Stimulated activated CD8-positive, alpha-beta memory T cell treated with anti-CD3 and anti-CD28 coated beads, Interleukin-2, amount 100 ng/mL, for 48 hours (primary cell): ENCODE data around the gene USP21.

ENCODE experiments used
- DNase-seq, 2 donors: peaks; one replicate each; pipeline ENCODE4 v3.0.0-alpha.2; 2020; ENCODE audit warnings: low read depth in 2 of 2

Gene USP21

DNA sequence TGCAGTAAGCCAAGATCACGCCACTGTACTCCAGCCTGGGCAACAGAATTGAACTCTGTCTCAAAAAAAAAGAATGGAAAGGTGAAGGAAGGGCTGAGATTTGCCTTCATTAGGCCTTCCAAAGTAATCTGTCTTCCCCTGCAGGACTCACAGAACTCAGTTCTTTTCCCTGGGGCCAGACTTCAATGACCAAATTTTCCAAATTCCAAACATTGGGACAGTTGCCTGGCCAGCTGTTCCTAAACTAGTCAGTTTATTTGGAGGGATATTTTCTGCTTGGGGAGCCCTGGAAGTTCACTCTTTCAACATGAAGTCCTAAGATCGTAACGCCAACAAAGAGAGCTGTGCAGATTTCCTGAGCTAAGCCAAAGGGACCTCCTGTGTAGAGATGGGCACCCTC is 21.4 kb upstream of the USP21 start:
- DNase-seq: no peak

DNA sequence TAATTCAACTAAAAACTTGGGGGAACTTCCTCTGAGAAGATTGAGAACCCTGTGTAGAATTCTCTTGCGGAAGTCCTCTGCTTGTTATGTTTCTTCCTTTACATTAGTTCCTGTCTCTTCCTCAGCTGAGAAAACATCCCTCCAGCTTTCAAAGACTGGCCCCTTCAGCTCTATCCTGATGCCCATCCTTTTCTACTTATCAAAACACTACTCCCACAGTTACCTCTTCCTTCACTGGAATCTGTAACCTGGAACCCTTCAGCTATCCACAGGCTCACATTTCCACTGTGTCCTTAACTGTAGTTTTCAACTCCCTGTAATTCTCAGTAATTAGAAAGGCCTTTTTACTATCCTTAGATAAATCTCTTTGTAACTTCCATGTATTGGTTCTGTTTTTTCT is 20.9 kb upstream of the USP21 start:
- DNase-seq: no peak

DNA sequence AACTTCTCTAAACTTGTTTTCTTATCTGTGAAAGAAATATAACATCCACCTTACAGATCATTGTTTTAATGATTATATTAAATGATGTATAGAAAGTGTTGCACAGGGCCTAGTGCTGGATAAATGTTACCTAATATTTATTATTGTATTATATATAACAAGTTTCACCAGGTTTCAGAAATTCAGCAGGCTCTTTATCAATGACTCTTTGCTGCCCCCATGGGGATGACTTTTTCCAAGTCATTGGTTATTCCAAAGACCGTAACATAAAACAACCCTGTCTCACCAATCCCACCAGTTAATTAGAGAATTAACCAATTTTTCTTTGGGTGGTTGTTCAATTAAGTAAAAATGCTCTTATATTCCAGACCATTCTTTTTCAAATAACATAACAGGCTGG is 19.5 kb upstream of the USP21 start:
- no peak for DNase-seq

DNA sequence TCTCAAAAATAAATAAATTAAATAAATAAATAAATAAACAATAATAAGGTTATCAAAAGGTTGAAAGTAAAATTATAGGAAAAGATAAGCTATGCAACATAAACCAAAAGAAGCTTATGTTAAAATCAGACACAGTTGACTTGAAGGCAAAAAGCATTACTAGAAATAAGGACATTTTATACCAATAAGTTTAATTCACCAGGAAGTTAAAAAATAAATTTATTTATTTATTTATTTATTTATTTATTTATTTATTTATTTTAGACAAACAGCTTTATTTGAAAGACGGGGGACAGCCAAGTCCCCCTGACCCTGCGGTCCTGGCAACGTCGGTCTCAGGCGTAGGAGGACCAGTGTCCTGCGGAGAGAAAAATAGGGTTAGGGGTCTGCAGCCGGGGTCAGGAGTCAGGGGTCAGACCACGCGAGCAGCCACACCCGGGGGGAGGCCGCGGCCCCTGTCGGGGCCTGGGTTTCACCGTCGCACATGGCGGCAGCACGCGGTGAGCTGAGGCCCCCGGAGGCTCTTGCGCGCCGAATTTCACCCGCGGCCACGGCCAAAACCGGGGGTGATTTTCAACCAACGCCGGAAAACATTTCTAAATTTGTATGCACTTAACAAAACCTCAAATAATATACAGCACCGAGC is 18.4 kb upstream of the USP21 start:
- no peak for DNase-seq

DNA sequence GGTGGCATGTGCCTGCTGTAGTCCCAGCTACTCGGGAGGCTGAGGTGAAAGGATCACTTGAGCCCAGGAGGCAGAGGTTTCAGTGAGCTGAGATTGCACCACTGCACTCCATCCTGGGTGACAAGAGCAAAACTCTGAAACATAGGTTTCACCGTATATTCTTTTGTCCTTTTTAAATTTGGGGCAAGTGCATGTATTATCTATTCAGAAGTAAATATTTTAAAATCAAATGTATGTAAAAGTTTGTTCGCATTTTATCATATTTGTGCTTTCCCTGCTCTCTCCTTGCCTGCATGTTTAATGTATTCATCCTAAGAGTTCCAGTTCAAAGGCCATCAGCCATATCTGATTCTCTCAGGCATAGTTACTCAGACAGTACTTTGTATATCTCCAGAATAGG is 13.5 kb upstream of the USP21 start:
- no peak for DNase-seq

DNA sequence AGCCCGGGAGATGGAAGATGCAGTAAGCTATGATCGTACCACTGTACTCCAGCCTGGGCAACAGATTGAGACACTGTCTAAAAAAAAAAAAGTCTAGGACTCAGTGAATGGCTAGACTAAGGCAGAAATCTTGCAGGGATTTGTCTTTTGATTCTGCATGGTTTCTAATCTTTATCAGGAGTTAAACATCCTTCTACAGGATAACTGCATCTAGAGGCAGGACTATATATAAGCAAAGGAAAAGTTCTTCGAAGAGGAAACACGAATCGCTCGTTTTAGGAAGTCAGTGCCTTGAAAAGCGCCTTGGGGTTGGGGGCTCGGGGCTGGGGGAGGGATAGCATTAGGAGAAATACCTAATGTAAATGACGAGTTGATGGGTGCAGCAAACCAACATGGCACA is 6.1 kb upstream of the USP21 start:
- no peak for DNase-seq

DNA sequence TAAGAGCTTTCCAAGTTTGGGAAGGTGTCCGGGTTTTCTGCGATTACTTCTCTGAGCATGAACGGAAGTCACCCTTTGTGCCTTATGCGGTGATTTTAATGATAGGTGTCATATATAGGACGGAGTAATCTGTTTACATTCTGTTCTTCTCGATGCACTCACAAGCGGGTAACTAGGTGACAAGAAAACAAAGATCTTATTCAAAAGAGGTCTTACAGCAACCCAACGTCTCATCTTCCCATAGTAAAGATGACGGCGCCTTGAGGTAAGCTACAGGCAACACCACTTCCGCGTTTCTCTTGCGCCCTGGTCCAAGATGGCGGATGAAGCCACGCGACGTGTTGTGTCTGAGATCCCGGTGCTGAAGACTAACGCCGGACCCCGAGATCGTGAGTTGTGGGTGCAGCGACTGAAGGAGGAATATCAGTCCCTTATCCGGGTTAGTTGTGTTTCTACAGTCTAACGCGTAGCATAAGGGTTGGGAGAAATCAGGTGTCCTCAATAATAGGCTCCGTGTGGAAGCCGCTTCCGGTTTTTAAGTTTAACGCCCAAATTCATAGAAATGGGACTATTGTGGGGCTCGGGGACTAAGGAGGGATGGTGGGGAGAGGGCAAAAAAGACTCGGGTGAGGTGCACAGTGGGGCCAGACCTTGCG is 5.5 kb upstream of the USP21 start, which contains the start of gene UFC1:
Gene UFC1 (plus strand): TSS at position 297 of the 656 bp plus-strand sequence. CDS start 20 bp downstream, at position 317.
- peak; percentile 51 to 58 for DNase-seq

DNA sequence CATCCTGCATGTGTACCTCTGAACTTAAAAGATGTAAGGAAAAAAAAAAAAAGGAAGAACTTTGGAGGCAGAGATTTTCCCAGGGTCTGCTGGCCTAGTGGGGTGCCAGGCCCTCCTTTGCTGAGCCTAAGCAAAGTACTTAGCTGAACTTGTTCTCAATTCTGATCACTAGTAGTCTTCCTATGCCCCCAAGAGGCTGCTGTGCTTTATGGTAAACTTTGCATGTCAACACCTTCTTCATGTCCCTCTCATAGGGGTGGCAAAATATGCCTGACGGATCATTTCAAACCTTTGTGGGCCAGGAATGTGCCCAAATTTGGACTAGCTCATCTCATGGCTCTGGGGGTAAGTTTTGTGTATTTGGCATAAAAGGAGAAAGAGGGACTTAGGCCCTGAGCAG is 1.4 kb upstream of the USP21 start:
- DNase-seq: no peak

DNA sequence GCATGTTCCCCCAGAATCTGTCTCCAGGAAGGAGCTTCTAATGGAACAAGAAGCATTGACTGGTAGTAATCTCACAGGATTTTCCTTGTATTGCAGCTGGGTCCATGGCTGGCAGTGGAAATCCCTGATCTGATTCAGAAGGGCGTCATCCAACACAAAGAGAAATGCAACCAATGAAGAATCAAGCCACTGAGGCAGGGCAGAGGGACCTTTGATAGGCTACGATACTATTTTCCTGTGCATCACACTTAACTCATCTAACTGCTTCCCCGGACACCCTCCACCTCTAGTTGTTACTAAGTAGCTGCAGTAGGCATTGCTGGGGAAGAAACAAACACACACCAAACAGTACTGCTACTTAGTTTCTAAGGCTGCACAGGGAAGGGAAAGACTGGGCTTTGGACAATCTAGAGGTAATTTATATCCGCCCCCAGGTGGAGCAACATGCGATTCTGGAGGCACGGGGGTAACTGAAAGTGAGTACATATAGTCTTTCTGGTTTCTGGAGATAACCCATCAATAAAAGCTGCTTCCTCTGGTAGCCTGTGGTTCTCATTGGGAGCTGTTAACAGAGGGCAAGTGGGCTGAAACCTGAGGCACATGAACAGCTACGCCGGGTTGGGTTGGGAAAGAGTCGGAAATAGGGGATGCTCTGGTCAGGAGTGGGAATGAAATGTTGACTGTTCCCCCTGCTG is 837 bp upstream of the USP21 start:
- DNase-seq: no peak

DNA sequence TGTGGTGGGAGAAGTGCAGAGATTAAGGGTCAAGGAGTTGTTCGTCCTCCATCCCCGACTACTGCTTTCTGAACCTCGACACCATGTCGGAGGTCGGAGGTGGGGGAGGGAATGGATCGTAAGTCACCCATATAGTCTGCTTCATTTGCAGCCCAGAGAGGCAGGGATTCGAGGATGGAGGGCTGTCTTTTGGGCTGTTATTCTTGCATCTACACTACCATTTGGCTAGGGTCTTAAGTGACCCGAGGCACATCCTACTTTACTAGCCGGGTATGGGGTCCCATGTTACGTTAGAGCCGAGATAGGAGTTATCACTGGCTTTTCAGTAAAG is 578 bp downstream of the USP21 start:
- no peak for DNase-seq

DNA sequence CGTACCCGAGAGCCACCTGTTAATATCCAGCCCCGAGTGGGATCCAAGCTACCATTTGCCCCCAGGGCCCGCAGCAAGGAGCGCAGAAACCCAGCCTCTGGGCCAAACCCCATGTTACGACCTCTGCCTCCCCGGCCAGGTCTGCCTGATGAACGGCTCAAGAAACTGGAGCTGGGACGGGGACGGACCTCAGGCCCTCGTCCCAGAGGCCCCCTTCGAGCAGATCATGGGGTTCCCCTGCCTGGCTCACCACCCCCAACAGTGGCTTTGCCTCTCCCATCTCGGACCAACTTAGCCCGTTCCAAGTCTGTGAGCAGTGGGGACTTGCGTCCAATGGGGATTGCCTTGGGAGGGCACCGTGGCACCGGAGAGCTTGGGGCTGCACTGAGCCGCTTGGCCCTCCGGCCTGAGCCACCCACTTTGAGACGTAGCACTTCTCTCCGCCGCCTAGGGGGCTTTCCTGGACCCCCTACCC is 1.4 kb downstream of the USP21 start:
- no peak for DNase-seq

DNA sequence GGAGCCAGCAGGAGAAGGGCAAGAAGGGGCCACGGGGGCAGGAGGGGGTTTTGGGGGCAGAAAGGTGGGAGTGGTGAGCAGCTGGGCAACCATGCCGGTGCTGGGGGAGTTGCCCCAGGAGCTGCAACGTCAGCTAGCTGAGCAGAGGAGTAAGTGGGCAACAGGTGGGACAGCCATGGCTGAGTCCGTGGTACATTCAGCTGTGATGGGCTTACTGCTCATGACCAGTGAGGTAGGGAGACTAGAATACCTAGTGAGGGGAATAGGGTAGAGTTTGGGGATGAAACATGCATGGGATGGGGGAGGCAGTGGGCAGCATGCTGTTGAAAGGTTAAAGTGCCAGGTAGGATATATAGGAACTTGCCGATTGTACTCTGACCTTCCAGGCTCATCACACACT is 2.4 kb downstream of the USP21 start:
- DNase-seq: no peak

DNA sequence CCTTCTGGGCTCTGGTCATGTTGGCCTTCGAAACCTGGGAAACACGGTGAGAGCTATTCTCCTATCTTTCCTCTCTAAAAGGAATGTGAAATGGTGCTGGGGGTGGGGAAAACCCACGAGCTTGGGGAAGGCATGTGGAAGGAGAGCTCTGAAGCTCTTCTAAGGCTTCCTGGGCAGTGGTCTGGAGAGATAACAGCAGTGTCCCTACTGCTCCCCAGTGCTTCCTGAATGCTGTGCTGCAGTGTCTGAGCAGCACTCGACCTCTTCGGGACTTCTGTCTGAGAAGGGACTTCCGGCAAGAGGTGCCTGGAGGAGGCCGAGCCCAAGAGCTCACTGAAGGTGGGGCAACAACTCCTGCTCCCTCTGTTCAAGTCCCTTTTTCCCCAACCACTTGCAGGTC is 2.8 kb downstream of the USP21 start:
- DNase-seq: no peak

DNA sequence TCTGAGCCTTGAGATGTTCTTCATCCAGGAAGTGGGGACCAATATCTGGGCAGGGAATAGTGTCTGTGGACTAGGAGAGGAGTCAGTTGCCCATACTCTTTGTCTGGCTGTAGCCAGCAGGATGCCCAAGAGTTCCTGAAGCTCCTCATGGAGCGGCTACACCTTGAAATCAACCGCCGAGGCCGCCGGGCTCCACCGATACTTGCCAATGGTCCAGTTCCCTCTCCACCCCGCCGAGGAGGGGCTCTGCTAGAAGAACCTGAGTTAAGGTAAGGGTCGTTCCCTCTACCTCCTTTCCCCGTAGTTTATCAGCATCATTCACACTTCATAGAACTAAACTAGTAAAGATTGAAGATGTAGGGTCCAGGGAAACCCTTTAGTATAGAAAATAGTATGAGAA is 3.5 kb downstream of the USP21 start:
- DNase-seq: no peak

DNA sequence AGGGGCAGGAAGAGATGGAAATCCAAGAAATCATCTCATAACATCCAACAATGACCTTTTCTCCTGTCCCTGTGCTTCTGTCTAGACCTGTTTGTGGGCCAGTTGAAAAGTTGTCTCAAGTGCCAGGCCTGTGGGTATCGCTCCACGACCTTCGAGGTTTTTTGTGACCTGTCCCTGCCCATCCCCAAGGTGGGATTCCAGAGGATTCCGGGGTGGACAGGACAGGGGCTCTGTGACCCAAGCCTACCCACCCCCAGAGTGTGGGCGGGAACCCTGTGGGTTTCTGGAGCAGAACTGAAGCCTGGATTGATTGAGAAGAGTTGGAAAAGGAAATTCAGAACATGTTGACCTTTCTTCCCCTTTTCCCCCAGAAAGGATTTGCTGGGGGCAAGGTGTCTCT is 4.5 kb downstream of the USP21 start:
- no peak for DNase-seq

DNA sequence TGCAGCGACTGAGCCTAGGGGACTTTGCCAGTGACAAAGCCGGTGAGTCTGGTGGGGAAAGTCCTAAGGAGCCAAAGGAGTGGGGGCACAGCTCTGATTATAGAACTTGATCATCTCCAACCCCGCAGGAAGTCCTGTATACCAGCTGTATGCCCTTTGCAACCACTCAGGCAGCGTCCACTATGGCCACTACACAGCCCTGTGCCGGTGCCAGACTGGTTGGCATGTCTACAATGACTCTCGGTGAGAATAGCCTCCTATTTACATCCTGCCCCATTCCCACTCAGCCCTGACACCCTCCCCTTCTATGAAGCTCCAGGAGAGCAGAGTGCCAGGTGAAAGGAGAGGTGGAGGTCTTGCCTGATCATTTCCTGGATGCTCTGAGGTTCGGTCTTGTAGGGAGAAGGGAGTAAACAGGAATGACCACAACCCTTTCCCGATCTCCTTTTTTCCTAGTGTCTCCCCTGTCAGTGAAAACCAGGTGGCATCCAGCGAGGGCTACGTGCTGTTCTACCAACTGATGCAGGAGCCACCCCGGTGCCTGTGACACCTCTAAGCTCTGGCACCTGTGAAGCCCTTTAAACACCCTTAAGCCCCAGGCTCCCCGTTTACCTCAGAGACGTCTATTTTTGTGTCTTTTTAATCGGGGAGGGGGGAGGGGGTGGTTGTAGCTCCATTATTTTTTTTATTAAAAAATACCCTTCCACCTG is 5.8 kb downstream of the USP21 start:
- no peak for DNase-seq

DNA sequence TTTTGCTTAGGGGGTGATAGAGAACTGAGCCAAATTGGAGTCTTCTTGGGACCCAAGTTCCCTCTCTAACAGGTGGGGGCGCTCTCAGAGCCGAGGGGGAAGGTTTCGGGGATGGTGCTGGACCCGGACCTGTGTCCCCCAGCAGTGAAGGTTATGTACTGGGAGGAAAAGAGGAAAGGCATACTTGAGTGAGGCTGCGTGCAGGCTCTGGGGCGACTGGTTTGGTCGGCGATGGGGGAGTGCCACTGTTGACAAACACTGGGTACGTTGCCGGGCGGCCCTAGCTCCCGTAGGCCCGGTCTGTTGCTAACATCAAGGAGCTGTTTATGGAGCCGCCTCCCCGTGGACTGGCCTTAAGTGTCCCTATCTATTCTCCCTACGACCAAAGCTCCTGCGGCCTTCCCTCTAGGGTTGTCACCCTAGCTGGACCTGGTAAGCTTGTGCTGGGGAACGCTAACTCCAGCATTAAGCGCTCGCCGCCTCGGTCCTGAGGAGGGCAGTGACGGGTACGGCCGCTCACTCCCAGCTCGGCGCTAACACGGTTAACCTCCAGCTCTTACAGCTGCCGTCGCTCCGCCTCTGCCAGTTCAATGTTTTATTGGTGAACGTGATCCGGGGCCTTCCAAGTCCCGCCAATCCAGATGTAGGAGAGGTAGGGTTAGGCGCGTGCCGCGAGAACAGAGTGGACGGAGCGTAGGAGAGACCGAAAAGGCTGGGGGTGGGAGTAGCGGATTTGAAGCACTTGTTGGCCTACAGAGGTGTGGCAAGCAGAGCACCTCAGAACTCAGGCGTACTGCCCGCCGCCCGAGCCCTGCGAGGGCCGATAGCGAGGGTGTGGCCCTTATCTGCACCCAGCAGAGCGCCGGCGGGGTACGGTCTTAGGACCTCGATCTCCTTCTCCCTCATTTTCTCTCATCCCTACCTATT is 6.7 kb downstream of the USP21 start, which contains the start of gene PPOX:
Gene PPOX (plus strand): TSS at position 685 of the 927 bp plus-strand sequence. CDS start 422 bp downstream, outside the sequence.
- peak; percentile 83 to 87 for DNase-seq

DNA sequence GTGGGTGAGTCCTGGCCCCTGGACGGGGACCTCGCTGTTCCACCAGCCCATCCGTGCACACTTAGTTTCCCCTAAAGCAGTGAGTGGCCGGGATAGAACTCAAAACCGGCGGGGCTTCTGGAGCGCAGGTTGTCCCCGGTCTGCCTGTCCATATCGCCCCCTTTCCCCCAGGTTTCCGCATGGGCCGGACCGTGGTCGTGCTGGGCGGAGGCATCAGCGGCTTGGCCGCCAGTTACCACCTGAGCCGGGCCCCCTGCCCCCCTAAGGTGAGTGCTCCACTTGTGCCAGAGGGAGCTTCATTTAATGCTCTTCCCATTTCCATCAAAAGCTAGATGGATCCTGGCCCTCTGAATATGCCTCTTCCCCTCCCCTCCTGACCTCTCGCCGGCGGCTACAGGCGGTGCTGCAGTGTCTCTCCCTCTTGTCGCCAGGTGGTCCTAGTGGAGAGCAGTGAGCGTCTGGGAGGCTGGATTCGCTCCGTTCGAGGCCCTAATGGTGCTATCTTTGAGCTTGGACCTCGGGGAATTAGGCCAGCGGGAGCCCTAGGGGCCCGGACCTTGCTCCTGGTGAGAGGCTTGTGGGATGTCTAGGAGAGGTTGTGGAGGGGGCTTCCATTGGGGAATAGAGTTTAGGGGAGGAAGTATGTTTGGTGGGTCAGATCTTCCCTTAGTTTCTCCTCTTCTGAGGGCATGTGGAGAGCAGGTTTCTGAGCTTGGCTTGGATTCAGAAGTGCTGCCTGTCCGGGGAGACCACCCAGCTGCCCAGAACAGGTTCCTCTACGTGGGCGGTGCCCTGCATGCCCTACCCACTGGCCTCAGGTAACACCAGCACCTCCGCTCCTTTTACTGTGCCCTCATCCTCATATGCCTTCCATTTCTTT is 7.6 kb downstream of the USP21 start:
- DNase-seq: no peak

DNA sequence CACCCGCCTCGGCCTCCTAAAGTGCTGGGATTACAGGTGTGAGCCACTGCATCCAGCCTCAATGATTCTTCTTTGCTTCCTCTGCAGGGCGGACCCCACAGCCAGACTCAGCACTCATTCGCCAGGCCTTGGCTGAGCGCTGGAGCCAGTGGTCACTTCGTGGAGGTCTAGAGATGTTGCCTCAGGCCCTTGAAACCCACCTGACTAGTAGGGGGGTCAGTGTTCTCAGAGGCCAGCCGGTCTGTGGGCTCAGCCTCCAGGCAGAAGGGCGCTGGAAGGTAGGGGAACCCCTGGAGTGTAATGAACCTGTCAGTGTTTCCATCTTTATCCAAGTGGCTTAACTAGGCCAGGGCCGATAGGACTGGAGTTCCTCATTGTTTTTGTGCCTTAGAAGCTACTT is 9.6 kb downstream of the USP21 start:
- DNase-seq: no peak

DNA sequence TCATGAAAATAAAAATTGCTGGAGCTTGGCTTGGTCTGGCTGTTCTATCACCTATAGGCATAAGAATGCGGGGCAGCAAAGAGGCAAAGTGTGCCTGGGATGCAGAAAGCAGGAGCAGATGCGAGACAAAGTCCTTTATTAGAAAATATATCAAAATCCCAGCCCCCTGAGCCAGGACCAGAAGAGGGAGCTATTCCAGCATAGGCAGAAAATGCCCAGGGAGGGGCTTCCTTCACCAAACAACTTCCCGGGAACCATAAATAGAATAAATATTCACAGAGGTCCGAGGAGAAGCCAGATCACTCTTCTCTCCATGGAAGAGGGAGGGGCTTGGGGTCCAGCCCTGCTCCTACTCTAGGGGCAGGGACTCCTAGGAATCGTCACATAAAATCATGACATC is 11.9 kb downstream of the USP21 start:
- no peak for DNase-seq
